ENCODE measurements around the gene KLF11. TPM values are rescaled to one million over a fixed set of nuclear protein-coding genes. Genes with fewer than 3 reads are reported as not detected.

The KLF11 gene
- total and polyA plus RNA-seq, 2 donors (not counting 3 experiments of a cell fraction or from before 2014, with no cell fraction given), result 10.5 to 11.3 TPM

GRCh38 chr2:10009271-10009810 is 34.0 kb upstream of the KLF11 start:
- Histone ChIP-seq H4K20me1 (replicated peaks; ENCODE audit: control insufficient read depth, extremely low read depth, insufficient read depth, low read length) (no peaks in the 10 kb centered on the region), H3K27ac (ENCODE audit: insufficient read depth, low read depth, low read length) (no peak overlapping the region), H3K9me1 (replicated peaks; ENCODE audit: control insufficient read depth, extremely low read depth, insufficient read depth, low read length) (no peaks in the 10 kb centered on the region), H3K9me3 (replicated peaks; ENCODE audit: control insufficient read depth, insufficient read depth, low read length) (no peaks in the 10 kb centered on the region), H3K4me3 (replicated peaks in 1 of 3; ENCODE audit: insufficient read depth in 1 of 3, low read depth in 1 of 3, low read length in 3 of 3) (no peak overlapping the region), H3K4me1 (ENCODE audit: control insufficient read depth, extremely low read depth, insufficient read depth, low read length) (no peaks in the 10 kb centered on the region), H3K27me3 (ENCODE audit: control insufficient read depth in 2 of 2, insufficient read depth in 2 of 2, low read length in 2 of 2) (no peaks in the 10 kb centered on the region), H3K9ac (replicated peaks; ENCODE audit: extremely low read depth, insufficient read depth, low read length) (no peak overlapping the region), H2AFZ (ENCODE audit: low read depth, low read length) (no peak overlapping the region), H3K4me2 (ENCODE audit: insufficient read depth, low read length) (no peak overlapping the region), H3K36me3 (ENCODE audit: control insufficient read depth in 2 of 2, extremely low read depth in 1 of 2, insufficient read depth in 2 of 2, low read length in 2 of 2) (no peaks in the 10 kb centered on the region), H3K79me2 (ENCODE audit: control insufficient read depth, insufficient read depth, low read length) (no peaks in the 10 kb centered on the region)
- dilution Hi-C loops (cut with MboI; ENCODE audit: extremely low pct_ligation_motif_present, low sequenced_read_pairs) (no loop called here), intact Hi-C loops (cut with micrococcal nuclease) (no loop called here)
- FAIRE-seq (no peak), DNase-seq (ENCODE audit: low read depth, low spot score) (no peak)
- TF ChIP-seq, protein P1, sequence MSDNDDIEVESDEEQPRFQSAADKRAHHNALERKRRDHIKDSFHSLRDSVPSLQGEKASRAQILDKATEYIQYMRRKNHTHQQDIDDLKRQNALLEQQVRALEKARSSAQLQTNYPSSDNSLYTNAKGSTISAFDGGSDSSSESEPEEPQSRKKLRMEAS (IDR thresholded peaks at IDR 0.05; ENCODE audit: insufficient read depth, insufficient read length), result no peak
- TF ChIP-seq POLR2AphosphoS5 (IDR thresholded peaks at IDR 0.05; ENCODE audit: insufficient read depth, low read depth, low read length) (no peak), POLR2A (IDR thresholded peaks at IDR 0.05; ENCODE audit: low read depth, low read length) (no peak), JUN (IDR thresholded peaks at IDR 0.05; ENCODE audit: borderline replicate concordance, insufficient read depth, insufficient read length, low read depth) (no peak), MYC (IDR thresholded peaks at IDR 0.05; ENCODE audit: low read depth, low read length) (no peak), GATA2 (IDR thresholded peaks at IDR 0.05; ENCODE audit: insufficient read depth, insufficient read length, low read depth, low read length) (no peak)
- BruUV-seq (replicated peaks), result no TSS peak
- POLR2A ChIA-PET, result no interaction called here
- CTCF ChIA-PET, result interaction anchor here (1.0 to 5.7 kb wide), 3 partner anchors 26 to 196 kb away, joined by 3 to 53 read pairs (median 8); no protein-coding TSS in a partner anchor

All from endothelial cell of umbilical vein (primary cell).